HK-2 (cell line): ENCODE data around the gene ANKRD13B.

Source experiments
- DNase-seq: peaks from one replicate; pipeline ENCODE4 v3.0.0-alpha.2; 2018; ENCODE audit not compliant: unreplicated experiment

ANKRD13B gene

GRCh38 chr17:29594519-29595090 is 1.7 kb downstream of the ANKRD13B start:
- DNase-seq: no peak

GRCh38 chr17:29595107-29595942 is 2.4 kb downstream of the ANKRD13B start:
- no peak for DNase-seq

- DNase-seq: no peak
These were observed 3.2 kb downstream of the ANKRD13B start for GRCh38 chr17:29595943-29596774.

DNA sequence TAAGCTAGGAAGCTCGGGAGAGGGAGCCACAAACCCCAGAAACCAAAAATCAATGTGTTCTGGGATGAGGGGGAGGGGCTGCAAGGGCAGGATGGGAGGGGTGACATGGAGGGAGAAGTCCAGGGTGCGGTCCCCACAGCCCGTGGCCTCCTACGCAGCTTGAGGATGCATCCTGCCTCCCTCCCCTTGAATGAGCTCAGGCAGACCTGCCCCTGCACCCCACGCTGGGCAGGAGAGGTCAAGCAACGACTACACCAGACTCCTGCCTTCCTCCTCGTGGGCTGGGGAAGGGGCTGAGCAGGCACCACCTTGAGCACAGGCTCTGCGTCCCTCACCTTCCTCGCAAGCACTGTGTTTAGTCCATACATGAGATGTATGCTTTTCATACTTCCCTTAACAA is 3.9 kb downstream of the ANKRD13B start:
- DNase-seq: no peak

DNA sequence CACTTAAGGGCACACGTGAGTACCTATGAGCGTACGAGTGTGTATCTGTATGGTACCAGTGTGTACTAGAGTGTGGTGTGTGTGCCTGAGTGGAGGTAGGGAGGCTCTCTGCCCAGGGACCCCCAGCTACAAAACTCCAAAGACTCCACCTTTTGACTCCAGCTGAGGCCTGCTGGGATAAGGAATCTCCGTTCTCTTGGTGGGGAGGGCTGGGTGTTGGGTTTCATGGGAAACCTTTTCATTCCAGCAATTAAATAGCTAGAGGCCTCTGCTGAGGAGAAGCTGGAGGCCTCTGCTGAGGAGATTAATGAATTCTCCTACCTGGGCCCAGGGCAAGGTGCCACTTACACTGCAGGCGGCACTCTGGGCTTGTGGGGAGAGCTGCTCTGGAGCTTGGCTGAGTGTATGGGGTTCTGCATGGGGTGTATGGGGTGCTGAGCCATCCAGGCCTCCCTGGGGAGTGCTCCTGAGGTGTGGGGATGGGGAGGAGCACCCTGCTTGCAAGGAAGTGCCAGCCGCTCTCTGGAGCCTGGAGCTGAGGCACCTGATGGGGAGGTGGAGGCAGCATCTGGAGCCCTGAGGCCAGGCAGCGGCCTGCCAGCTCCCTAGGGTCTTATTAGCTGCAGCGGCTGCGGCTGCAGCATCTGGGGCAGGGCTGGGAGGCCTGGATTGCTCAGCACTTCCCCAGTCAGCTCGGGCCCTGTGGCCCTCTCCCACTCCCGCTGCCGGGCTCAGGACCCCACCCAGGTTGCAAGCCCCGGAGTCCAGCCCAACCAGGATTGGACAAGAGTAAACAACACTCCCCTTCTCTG is 4.6 kb downstream of the ANKRD13B start:
- no peak for DNase-seq

DNA sequence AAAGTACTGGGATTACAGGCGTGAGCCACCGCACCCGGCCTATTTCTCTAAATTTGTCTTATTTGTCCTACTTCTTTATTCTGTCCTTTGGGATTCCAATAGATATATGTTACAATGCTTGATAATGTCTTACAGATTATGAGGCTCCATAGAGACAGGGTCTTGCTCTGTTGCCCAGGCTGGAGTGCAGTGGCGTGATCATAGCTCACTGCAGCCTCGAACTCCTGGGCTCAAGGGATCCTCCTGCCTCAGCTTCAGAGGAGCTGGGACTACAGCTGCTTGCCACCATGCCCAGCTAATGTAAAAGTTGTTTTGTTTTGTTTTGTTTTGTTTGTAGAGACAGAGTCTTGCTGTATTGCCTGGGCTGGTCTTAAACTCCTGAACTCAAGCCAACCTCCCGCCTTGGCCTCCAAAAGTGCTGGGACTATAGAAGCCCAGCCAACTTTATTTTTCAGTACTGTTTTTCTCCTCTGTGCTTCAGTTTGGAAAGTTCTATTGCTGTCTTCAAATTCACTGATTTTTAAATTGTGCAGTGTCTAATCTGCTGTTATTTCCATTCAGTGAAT is 10.3 kb downstream of the ANKRD13B start:
- DNase-seq: no peak

GRCh38 chr17:29607557-29608195 is 14.7 kb downstream of the ANKRD13B start:
- DNase-seq: no peak

DNA sequence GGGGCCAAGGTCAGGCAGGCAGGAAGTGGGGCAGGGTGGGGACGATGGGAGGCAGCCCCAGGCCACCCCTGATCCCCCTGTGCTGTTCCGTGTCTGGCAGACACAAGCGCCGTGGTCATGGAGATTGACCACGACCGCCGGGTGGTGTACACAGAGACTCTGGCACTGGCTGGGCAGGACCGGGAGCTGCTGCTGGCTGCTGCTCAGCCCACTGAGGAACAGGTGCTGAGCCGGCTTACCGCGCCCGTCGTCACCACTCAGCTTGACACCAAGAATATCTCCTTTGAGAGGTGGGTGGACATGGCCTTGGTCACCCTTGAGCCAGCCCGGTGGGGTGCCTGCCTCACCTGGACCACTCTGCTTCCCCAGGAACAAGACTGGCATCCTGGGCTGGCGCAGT is 16.1 kb downstream of the ANKRD13B start:
- no peak for DNase-seq

GRCh38 chr17:29610395-29610794 is 17.5 kb downstream of the ANKRD13B start:
- DNase-seq: no peak

DNA sequence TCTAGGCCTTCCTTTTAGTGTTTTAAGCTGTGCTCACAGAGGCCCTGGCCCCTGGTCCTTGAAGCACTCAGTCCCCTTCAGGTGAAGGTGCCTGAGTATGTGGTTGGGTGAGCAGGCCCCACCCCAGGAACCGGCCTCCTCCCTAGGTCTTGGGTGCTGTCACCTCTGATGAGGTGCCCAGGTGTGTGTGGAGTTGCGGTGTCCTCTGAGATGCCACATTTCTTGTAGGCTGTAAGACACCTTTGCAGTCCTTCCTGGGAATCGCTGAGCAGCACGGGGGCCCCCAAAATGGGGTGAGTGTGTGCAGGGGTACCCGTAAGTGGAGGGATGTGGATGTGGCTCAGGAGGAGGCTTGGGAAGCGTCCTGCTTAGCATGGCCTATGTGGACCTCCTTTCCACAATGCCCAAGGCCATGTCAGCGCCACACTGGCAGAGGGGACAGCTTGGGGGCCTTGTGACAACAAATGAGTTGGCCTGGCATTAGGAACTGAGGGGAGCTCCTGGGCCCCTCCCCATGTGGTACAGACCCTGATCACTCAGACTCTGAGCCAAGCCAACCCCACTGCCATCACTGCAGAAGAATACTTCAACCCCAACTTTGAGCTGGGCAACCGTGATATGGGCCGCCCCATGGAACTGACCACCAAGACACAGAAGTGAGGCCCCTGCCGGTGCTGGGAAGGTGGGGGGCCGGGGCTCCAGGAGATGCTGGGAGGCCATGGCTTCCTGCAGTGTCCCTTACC is 18.6 kb downstream of the ANKRD13B start:
- no peak for DNase-seq

- DNase-seq: no peak
These were observed 19.1 kb downstream of the ANKRD13B start for GRCh38 chr17:29612094-29612403.

GRCh38 chr17:29612404-29613280 is 19.7 kb downstream of the ANKRD13B start:
- DNase-seq: no peak

GRCh38 chr17:29613352-29613837 is 20.5 kb downstream of the ANKRD13B start:
- no peak for DNase-seq

- DNase-seq: no peak
These were observed 20.9 kb downstream of the ANKRD13B start for GRCh38 chr17:29613856-29614255.

DNA sequence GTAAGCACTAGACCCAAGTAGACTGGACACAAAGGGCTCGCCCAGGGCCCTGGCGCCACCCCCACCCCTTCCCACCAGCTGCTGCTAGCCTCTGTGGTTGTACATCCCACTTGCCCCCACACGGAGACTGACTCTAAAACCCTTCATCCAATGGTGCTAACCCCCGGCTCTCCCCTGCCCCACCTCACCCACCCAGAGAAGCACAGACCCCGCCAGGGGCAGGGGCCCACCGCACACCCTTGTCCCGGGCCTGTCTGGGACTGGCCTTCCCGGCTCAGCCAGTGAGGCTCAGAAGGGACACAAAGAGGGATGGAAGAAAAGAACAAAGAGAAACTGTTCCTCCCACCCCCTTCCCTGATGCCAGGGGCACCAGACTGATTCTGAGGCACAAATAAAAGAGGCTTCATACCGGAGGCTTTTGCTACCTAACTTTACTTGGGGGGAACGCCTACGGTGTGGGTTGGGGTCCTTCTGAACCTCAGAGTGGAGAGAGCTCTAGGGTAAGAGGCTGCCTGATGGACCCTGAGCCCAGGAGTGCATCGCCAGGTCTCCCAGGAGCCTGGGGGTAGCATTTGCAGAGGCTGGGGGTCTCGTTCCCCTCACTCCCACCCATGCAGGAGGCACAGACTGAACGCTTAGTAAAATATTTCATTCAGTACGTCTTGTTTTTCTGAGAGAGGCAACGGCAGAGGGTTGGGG is 21.6 kb downstream of the ANKRD13B start:
- DNase-seq: no peak

GRCh38 chr17:29615048-29615385 is 22.1 kb downstream of the ANKRD13B start:
- no peak for DNase-seq

DNA sequence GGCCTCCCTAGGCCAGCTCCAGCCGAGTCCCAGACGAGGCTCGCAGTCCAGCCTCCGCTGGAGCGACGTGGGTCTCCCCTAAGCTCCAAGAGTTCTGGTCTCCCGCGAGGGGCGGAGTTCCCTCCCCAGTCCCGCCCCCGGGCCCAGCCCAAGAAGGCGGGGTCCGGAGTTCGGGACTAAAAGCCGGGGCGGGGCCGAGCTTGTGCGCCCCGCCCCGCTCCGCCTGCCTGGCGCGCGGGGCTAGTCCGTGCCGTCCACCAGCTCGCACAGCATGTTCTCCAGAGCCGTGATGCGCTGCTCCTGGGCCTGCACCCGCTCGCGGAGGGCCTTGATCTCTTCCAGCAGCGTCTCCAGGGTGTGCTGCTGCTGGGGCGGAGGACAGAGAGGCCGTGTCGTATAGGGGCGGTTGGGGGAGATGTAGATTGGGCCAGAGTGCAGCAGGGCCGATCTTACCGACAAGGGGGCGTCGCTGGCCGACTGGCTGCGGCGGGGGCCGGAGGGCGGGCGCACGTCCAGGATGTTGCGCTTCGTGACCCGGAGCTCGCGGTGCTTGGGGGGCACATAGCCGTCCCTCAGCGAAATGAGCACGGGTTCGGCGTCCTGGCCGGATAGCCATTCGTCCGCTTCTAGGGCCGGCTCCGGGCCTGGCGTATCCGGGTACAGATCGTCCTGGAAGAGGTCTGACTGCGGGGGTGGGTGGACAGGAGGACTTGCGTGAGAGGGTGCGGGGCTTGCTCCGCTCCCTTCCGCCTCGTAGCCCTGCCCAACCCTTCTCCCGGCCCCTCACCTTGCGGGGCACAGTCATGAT is 22.8 kb downstream of the ANKRD13B start:
- DNase-seq: no peak
